Pancreas (tissue), 10 donors: ENCODE data around the gene SFTA2. TPM values are rescaled to one million over a fixed set of nuclear protein-coding genes. Genes with fewer than 3 reads are reported as not detected.

Experiments used
- ATAC-seq, 4 donors: fragments of 200-7000 bp; cut with Tn5 transposase; one replicate each; pipeline versions ENCODE4 v1.8.0 to v1.9.1; 2020; ENCODE audit warnings: mild to moderate bottlenecking in 4 of 4, moderate library complexity in 4 of 4
- DNase-seq, 6 donors: peaks; one replicate each; pipeline ENCODE4 v3.0.0-alpha.2; 2020
- FAIRE-seq: peaks from 2 replicates; lab custom pipeline; 2012; peaks lifted over from hg19 to GRCh38; lab: Jason Lieb, UNC
- H3K27ac ChIP-seq, 4 donors: fragments of 200-600 bp; sonication (generic); 1 replicate in 3 of 4; 2 replicates in 1 of 4; pipeline versions ENCODE4 v1.5.0 to v1.8.0; 2020
- H3K27me3 ChIP-seq, 4 donors: fragments of 200-600 bp; one replicate each; pipeline ENCODE4 v1.8.0; 2021
- H3K36me3 ChIP-seq, 3 donors: fragments of 200-600 bp; sonication (generic) in 1 of 3; one replicate each; pipeline versions ENCODE4 v1.5.0 to v1.8.0; 2020 to 2021
- H3K4me1 ChIP-seq, 3 donors: fragments of 200-600 bp; one replicate each; pipeline ENCODE4 v1.8.0; 2021
- H3K4me3 ChIP-seq, 4 donors: fragments of 200-600 bp; sonication (generic) in 2 of 4; one replicate each; pipeline versions ENCODE4 v1.5.0 to v1.8.0; 2020 to 2021
- H3K9me3 ChIP-seq, 4 donors: fragments of 200-600 bp; one replicate each; pipeline ENCODE4 v1.8.0; 2021
- WGBS, 2 donors: extraction: QIAGEN DNeasy Blood & Tissue Kit; methylation state at CpG; one replicate each; pipeline ENCODE4 v1.1.7; 2013; 5-methylcytosine and 5-hydroxymethylcytosine counted together
- intact Hi-C, 3 donors: fragments of 100-400 bp; cut with DNase I; formaldehyde crosslinking; loops; one replicate each; pipeline versions ENCODE4 v1.11.1 to v1.14.2; 2022
- polyA plus RNA-seq, 2 donors: library from polyadenylated mRNA; stranded (reverse); fragments of 200-250 nt; gene quantifications; one replicate each; pipeline ENCODE4 v1.2.3, GENCODE V29; 2013
- total RNA-seq, 6 donors: library from RNA; stranded (reverse); fragmentation: NEBNext Ultra II Directional in 4 of 6; extraction: Animal tissue kit (Norgen Biotek cat#: 25700) in 4 of 6; gene quantifications; one replicate each; pipeline versions ENCODE4 v1.2.1 to v1.2.4, GENCODE V29; 2021 to 2023
- TF ChIP-seq, protein P1 (sequence below), 4 donors: fragments of 200-600 bp; sonication (generic) in 3 of 4; IDR thresholded peaks; one replicate each; pipeline versions ENCODE4 v1.5.0 to v1.8.0; 2021; ENCODE audit warnings: antibody characterized with exemption in 4 of 4
- donor health status: healthy with polysubstance abuse.
- donor health status: DM: no; HTN: no; CAD: no; lungs with moderate emphysema.
- donor health status: DM: no; HTN: no; CAD: no.
- donor health status: control.
- donor health status: control.
- donor health status: Bipolar disorder and iron deficiency.
- donor health status: DM: yes; HTN: yes; CAD: no.
- donor health status: DM: no; HTN: no; CAD: no.
- donor health status: DM: no; HTN: no; CAD: no.
- donor health status: DM: yes; HTN: yes; CAD: no.

The SFTA2 gene
- total and polyA plus RNA-seq, 8 donors, result 0.83 to 22.9 (median 3.1) TPM

DNA sequence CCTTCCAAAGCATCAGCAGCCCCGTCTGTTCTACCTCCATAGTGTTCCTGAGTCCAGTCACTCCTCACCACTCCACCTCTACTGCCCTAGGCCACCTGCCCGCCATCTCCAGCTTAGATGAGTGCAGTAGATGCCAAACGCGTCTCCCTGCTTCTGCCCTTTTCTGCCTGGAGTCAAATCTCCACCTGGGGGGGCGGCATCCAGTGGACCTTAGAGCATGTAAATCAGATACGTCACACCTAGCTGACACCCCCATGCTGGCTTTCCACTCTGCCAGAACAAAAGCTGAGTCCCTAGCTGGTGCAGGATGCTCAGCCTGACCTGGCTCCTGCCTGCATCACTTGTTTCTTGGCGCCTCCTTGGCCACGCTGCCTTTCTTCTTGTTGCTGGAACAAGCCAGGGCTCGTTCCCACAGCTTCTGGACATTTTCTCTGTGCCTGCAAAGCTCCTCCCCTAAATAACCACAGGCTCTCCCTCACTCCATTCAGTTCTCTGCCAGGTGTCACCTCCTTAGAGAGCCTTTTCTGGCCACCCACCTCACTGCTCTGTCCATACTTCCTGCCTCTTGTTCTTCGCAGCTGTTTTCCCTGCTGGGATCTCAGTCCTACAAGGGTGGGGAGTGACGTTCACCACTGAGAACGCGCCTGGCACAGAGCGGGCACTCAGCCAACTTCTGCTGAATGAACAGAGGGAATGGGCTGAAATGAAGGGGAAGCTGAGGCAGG lies 41.9 kb downstream of the SFTA2 start:
- intact Hi-C loops, result loop anchor here in 1 of 3 donors (10.0 kb wide), 1 partner anchor 155 kb away; no protein-coding TSS in a partner anchor
- FAIRE-seq (no peak), ATAC-seq (no peak), DNase-seq (peak in 1 of 6 donors; percentile 17)
- peaks cover 0 to 60% (median 17%) of the 10 kb centered on the region in 3 donors for H3K36me3 ChIP-seq
- H3K27ac ChIP-seq, result no peak overlapping the region
- peaks cover 8 to 20% (median 19%) of the 10 kb centered on the region in 3 donors for H3K4me1 ChIP-seq
- TF ChIP-seq, protein P1, sequence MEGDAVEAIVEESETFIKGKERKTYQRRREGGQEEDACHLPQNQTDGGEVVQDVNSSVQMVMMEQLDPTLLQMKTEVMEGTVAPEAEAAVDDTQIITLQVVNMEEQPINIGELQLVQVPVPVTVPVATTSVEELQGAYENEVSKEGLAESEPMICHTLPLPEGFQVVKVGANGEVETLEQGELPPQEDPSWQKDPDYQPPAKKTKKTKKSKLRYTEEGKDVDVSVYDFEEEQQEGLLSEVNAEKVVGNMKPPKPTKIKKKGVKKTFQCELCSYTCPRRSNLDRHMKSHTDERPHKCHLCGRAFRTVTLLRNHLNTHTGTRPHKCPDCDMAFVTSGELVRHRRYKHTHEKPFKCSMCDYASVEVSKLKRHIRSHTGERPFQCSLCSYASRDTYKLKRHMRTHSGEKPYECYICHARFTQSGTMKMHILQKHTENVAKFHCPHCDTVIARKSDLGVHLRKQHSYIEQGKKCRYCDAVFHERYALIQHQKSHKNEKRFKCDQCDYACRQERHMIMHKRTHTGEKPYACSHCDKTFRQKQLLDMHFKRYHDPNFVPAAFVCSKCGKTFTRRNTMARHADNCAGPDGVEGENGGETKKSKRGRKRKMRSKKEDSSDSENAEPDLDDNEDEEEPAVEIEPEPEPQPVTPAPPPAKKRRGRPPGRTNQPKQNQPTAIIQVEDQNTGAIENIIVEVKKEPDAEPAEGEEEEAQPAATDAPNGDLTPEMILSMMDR (IDR thresholded peaks at IDR 0.05), result no peak
- H3K4me3 ChIP-seq, result no peak overlapping the region
- H3K9me3 ChIP-seq, result no peaks in the 10 kb centered on the region
- WGBS, 2 donors, result 83% methylated on average over 14 of the region's 14 CpGs
- no peaks in the 10 kb centered on the region for H3K27me3 ChIP-seq

DNA sequence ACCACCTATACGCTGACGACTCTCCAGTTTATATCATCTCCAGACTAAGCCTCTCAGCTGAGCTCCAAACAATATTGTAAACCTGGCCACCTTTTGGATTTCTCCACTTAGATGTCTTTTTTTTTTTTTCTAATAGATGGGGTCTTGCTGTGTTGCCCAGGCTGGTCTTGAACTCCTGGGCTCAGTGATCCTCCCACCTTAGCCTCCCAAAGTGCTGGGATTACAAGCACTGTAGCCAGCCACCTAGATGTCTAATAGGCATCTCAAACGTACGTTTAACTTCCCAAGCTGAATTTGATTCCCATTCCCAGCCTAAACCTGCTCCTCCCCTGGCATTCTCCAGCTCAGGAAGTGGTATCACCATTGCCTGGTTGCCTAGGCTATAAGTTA lies 42.5 kb downstream of the SFTA2 start:
- no peak overlapping the region for H3K27ac ChIP-seq
- intact Hi-C loops, result loop anchor here in 1 of 3 donors (10.0 kb wide), 1 partner anchor 155 kb away; no protein-coding TSS in a partner anchor
- FAIRE-seq (no peak), ATAC-seq (no peak), DNase-seq (peak in 1 of 6 donors; percentile 6)
- no peaks in the 10 kb centered on the region for H3K9me3 ChIP-seq
- H3K27me3 ChIP-seq, result no peaks in the 10 kb centered on the region
- WGBS, 2 donors, result 66 to 73% methylated on average over 4 of the region's 4 CpGs
- no peak overlapping the region for H3K4me3 ChIP-seq
- peaks cover 0 to 55% (median 17%) of the 10 kb centered on the region in 3 donors for H3K36me3 ChIP-seq
- TF ChIP-seq, protein P1 (IDR thresholded peaks at IDR 0.05), result no peak
- peaks cover 8 to 20% (median 19%) of the 10 kb centered on the region in 3 donors for H3K4me1 ChIP-seq

DNA sequence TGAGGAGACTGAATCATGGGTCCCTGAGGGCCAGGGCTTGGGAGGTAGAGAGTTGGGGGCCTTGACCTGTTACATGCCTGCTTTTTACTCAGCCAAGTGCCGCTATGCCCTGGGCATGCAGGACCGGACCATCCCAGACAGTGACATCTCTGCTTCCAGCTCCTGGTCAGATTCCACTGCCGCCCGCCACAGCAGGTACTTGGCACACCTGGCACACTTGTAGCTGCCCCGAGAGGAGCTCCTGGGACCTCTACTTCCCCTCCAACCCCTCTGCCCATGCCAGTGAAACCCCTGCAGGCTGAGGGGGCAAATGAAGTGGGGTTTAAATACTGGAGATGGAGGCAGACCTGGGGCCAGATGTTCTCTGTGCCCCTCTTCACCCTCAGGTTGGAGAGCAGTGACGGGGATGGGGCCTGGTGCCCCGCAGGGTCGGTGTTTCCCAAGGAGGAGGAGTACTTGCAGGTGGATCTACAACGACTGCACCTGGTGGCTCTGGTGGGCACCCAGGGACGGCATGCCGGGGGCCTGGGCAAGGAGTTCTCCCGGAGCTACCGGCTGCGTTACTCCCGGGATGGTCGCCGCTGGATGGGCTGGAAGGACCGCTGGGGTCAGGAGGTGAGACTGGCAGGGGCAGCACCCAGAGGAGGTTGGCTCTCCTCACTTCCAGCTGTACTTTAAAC lies 43.0 kb downstream of the SFTA2 start:
- ATAC-seq (no peak), DNase-seq (peak in 1 of 6 donors; percentile 14), FAIRE-seq (no peak)
- intact Hi-C loops, result loop anchor here in 1 of 3 donors (10.0 kb wide), 1 partner anchor 154 kb away; no protein-coding TSS in a partner anchor
- Histone ChIP-seq H3K36me3 (peaks cover 0 to 50% (median 17%) of the 10 kb centered on the region in 3 donors), H3K9me3 (no peaks in the 10 kb centered on the region), H3K27ac (no peak overlapping the region), H3K4me3 (no peak overlapping the region), H3K27me3 (no peaks in the 10 kb centered on the region), H3K4me1 (peaks cover 8 to 20% (median 19%) of the 10 kb centered on the region in 3 donors)
- TF ChIP-seq, protein P1 (IDR thresholded peaks at IDR 0.05), result no peak
- WGBS, 2 donors, result 83 to 88% methylated on average over 18 of the region's 18 CpGs

DNA sequence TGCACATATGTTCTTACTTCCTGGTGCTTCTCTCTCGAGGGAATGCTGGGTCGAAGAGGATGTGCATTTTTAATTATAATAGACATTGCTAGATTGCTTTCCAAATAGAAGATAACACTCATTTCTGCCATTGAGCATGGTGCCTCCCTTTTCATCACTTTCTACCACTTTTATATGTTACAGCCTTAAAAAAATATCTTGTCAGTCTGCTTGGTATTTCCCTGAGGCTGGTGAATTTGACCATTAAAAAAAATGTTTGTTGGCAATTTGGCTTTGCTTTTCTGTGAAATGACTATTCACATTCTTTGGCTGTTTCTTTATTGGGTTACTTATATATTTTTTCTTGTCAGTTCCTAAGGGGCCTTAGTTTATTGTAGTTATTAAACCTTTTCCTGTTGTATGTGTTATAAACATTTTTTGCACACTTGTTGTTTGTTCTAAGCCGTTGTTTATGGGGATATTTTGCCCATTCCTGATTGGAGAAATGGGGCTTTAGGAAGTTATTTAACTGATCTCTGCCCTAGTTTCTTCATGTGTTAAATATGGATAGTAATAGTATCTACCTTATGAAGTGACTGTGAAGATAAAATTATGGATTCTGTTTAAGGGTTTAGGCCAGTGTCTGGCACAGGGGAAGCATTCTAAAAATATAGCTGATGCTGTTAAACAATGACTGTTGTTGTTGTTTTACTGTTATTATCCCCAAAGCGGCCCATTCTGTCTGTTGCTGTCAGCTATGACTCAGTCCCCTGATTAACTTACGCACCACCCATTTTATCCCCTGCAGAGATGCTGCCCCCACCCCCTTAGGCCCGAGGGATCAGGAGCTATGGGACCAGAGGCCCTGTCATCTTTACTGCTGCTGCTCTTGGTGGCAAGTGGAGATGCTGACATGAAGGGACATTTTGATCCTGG lies 43.8 kb downstream of the SFTA2 start:
- WGBS, 2 donors, result 48 to 61% methylated on average over 6 of the region's 6 CpGs
- Histone ChIP-seq H3K27me3 (no peaks in the 10 kb centered on the region), H3K4me1 (peaks cover 8 to 20% (median 19%) of the 10 kb centered on the region in 3 donors), H3K4me3 (no peak overlapping the region), H3K9me3 (no peaks in the 10 kb centered on the region), H3K36me3 (peaks cover 0 to 43% (median 17%) of the 10 kb centered on the region in 3 donors), H3K27ac (no peak overlapping the region)
- no peak for DNase-seq
- TF ChIP-seq, protein P1 (IDR thresholded peaks at IDR 0.05), result no peak
- intact Hi-C loops, result loop anchor here in 1 of 3 donors (10.0 kb wide), 1 partner anchor 153 kb away; no protein-coding TSS in a partner anchor
- ATAC-seq, result no peak
- FAIRE-seq, result no peak
